OCI-M1 (cell line): Measurements from ENCODE around the gene GRAMD4.

Source experiments
- DNase-seq: peaks from one replicate; lab custom pipeline; 2025; lab: John Stamatoyannopoulos, UW

Gene GRAMD4

DNA sequence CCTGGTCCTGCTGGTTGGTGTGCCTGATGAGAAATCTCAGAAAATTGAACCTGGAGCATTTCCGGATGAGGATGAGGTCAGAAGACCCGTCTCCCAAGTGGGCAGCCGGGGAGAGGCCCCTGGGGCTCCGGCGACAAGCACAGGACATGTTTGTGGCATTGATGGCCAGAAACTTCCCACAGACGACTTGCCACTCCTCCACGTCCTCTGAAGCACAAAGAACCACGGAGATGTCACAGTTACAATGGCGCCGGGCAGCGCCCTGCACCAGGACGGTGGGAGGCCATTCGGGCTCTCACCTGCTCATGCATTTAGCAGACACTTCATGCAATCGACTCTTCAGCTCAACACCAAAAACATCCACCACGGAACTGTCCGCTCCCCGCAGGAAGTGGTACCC lies 71.4 kb downstream of the GRAMD4 start:
- DNase-seq = no peak

DNA sequence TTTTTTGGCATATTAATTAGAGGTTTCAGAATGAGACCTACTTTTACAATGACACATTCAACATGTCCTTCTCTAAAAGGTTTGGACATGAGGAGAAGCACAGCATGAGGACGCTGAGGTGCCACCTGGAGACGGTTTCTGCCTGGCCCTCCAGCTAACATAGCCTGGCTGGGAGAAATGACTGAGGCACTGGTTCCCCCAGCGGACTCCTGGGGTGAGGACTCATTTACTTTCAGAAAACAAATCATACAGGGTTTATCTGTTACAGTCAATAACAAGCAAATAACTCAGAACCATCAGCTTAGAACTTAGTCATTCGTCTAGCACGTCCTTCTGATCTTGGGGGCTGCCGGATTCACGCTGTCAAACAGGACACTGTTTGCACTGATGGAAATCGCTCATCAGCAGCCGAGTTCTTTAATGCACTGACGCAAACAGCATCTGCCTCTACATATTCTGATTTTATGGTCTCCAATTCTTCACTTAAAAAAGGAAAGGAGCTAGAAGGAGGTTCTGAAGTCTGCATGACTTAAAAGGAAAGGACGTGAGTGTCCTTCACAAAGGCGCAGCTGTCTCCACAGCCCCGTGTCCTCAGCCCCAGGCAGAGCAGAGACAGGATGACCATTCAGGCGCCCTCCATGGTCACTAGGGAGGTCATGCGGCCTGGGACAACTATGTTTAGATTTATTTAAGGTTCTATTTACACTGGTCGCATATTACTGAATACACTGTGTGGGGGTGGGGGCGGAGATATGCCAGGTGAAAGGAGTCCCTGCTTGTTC lies 73.6 kb downstream of the GRAMD4 start:
- DNase-seq = no peak

DNA sequence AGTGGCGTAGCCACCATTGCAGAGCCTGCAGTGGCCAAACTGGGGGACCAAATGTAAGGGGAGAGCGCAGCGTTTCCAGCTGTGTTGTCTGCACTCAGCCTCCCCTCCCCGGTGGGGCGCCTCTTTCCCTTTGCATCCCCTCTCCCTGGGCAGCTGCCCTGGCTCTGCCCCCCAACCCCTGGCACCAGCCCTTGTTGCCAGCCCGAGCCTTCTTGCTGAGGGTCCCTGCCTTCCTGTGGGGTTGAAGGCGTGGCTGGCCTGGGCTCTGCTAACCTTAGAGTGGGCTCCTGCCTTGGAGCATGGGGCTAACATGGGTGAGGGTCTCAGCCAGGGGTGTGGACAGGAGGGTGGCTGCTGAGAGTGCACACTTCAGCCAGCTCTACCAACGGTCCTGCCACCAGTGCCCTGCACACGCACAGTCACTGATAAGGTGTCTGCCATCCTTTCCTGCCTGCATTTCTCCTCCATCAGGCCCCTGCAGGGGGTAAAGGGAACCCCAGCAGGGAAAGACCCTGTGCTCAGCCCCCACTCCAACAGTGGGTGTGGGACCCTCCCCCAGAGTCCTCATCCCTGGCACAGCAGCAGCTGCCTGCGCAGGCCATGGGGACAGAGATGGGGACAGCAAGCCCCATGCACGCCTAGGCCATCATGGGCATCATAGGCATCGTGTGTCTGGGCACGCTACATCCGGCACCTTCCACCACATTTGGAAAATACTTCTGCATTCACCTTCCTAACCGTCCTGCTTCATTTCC lies 74.4 kb downstream of the GRAMD4 start:
- no peak for DNase-seq

DNA sequence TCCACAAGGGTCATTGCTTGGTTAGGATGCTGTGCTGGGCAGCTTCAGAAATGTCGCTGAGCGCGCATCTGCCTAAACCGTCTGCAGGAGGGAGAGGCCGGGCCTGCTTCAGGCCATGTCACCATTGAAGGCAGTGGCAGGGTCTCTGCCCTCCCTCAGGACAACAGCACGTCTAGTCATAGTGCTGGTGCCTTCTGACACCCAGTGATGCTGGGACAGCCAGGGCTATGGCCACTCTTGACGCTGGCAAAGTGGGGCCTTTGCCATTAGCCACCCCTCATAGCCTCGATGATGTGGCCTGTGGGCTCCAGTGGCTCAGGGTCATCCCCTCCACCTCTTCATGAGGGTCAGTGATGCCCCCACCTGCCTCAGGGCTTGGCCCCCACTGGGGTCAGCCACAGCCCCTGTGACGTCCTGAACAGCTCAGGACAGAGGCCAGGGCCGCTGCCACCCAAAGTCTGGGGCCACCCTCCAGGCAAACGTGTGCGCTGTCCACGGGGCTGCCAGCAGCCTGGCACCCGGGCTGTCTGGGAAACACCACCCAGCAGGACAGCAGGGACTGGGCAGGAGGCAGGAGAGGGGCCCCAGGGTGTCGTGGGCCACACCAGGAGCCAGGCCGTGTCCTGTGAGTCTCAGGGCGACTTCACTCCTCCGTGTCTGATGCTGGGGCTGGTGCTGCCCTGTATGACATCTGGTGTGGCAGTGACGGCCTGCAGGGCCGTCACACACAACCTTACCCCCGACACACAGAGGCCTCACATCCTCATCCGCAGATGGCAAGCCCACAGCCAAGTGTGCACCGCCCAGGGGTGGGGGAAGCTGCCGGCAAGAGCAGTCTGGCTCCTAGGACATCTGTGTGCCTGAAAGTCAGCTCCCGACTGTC lies 75.4 kb downstream of the GRAMD4 start:
- DNase-seq = no peak

DNA sequence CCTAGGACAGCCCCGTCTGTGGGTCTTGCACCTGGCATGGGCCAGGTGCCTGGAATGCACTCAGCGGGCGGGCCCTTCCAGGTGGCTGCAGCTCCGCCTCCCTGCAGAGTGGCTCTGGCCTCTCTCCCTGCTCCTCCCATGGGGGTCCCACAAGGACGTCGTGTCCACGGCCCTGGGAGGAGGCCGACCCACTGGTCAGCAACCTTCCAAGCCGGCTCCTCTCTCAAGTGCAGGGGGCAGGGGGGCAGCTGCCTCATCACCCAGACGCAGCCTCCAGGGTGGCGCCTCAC lies 76.0 kb downstream of the GRAMD4 start:
- DNase-seq = no peak

DNA sequence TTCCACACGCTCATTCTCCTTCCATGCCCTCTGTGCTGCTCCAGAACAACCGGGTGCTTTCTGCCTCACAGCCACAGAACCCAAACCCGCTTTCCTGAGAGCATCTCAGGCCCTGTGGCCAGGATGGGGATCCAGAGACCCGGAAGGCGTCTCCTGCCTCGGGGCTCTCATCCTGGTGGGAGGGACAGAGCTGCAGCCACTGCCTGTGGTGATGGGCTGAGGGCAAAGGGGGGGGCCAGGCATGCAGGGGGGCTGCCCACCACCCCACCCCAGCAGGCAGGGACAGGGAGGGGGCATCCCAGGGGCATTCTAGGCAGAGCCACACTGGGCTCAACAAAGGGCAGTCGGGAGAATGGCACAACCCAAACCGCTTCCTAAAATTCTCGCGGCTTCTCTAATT lies 76.4 kb downstream of the GRAMD4 start:
- DNase-seq = no peak

DNA sequence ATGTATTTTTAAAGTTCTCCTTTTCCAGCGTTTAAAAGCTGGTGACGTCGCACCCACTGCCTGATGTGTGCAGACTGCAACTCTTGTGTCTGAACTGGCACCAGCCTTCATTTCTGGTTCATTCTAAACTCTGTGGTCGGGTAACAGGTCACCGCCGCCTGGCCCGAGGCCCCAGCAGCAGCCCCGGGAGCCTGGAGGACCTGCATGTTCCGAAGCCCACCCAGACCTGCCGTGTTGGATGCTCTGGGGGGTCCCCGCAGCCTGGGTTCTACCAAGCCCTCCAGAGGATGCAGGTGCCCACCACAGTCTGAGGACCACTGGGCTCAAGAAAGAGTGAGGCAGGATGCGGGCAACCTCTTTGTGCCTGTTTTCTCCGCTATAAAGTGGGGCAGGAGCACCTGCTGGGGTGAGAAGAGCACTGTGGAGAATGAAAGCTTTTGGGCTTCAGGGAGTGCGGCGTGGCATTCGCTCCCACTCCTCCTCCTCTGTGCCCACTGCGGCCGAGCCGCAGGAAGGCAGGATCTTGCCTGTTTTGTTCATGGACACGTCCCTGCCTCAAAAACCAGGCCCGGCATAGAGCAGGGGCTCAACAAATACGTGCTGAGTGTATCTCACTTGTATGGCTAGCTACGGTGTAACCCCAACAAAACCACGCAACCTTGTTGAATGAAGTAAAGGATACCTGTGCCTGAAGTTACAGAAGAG lies 77.8 kb downstream of the GRAMD4 start:
- no peak for DNase-seq

DNA sequence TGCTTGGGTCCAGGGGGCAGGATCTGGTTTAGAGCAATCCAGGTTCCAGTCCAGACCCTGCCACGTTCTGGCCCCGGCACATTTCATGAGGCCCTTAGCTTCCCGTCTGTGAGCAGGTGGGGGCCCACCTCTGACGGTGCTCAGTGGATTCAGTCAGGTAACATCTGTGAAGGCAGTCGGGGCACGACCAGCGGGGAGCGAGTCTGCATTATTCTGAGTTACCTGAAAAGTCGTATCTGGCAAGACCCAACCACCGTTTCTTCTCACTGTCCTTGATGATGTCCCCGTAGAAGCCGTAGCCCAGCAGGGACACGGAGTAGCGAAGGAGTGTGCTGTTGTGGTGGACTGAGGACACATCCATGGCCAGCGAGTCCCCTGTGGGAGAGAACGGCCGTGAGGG lies 78.9 kb downstream of the GRAMD4 start:
- DNase-seq = no peak

DNA sequence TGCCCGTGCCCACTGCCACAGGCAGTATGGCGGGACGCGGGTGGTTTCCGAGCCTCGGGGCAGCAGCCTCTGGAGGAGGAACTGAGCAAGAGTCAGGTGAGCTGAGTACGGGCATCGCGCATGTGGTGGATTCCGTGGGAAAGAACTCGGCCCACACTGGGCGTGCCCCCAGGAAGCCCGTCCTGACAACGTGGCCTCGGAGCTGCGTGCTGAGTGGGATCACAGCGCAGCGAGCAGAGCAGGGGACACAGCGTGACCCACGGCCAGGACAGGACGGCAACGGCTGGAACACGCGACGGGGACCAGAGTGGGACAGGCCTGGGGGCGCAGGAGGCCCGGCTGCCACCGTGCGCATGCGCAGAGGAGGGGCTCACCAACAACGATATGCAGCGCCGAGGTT lies 81.1 kb downstream of the GRAMD4 start:
- DNase-seq = no peak

DNA sequence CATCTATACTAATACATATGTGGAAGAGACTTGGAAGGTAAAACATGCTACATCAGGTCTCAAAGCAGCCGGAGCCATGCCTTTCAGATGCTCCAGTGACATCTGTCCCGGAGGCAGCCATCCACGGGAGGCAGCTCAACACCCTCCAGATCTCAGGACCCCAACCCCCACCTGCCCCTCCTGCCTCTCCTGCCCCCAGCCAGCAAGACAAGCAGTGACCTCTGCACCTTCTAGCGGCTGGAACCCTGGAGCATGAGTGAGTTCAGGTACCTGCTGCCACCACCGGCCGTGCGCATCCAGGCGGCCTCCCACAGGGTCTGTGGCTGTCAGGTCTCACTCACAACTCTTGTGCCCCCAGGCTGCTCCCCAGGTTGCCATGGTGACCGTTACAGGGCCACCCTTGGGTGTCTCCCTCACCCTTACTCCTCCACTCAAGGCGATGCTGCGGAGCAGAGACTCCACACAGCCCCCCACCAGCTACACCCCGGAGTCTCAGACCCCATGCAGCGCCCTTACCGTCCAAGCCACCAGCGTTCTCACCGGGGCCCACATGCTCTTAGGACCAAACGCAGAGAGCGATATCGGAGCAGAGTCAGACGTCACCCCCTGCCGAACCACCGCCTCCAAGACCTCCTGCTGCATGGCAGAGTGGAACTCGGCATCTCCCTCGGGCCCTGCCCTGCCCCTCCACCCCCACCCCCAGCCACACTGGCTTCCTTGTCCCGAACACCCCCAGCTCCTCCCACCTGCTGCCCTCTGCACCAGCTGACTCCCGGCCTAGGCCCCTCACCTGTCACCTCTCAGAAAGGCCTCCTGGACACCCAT lies 83.2 kb downstream of the GRAMD4 start:
- DNase-seq = no peak

DNA sequence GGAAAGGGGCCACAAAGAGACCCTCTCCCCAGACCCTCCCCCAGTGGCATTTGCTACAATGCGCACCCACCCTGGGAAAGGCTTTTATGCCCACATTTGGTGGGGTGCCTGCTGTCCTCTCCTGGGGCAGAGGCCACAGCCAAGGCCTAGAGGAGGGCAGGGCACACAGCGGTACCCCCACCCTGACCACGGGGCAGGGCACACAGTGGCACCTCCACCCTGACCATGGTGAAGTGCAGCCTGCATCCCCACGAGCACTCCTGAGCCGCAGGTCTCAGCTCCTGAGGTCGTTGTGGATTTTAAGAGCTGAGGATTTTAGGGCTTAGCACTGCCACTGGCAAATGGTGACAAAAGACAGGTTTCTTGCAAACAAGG lies 83.8 kb downstream of the GRAMD4 start:
- DNase-seq = no peak

DNA sequence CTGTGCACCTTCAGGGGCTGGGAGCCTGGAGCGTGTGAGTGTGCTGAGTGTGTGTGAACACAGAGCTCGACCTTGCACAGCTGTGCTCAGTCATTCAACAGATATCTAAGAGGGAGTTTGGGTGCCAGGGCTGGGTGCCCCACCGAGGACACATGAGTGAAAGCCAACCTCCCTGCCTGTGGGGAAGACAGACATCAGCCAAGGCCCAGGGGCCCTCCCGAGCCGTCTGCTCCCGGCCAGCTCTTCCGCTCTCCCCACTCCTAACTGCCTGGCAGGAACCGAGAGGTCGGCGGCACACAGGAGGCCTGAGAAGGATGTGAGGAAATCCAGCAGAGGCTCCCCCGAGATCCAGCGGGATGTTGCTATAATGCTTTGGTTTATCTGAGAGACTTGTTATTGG lies 85.9 kb downstream of the GRAMD4 start:
- DNase-seq = no peak

DNA sequence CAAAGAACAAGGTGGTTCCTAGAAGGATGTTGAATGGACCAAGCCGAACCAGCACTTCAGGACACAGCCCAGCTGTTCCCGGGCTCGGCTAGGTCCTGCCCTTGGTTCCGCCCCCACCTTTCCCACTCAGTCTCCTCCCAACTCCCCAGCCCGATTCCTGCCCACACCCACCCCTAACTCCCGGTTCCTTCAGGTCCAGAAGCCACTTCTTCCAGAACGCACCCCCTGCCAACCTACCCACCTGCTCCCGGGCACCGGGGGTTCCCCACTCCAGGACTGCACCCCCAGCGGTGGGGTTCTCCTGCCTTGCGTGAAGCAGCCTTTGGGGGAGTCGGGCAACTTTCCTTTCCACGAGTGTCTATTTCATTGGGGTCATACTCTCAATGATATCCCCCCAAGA lies 87.1 kb downstream of the GRAMD4 start:
- DNase-seq = no peak

DNA sequence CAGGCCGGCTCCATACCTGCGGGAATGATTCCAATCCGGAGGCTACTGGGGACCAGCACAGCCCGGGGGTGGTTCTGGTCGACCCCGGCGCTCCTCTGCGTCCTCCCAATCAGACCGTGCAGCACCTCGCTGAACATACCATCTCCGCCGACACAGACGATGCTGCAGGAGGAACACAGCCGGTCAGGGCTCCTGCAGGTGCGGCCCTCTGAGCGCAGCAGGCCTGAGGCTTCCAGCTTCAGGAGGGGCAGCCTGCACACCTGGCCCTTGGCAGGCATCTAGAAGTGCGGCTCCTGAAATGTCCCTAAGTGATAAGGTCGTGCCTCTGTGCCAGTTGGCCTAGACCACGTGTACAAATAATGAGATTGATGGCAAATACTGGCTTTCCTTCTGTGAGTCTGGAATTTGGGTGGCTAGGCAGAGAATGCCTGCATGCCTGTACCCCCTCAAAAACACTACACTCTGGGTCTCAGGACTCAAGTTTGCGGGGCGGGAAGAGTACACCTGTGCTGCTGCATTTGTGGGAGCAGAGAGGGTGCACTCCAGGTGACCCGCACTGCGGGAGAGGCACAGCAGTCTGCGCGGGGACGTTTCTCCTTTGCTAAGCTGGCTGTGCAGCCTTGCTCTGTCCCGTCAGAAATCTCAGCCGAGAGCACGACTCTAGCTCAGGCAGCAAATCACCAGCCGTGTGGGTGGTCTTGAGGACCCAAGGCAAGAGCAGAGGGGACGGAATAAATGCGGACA lies 87.8 kb downstream of the GRAMD4 start:
- DNase-seq = no peak

DNA sequence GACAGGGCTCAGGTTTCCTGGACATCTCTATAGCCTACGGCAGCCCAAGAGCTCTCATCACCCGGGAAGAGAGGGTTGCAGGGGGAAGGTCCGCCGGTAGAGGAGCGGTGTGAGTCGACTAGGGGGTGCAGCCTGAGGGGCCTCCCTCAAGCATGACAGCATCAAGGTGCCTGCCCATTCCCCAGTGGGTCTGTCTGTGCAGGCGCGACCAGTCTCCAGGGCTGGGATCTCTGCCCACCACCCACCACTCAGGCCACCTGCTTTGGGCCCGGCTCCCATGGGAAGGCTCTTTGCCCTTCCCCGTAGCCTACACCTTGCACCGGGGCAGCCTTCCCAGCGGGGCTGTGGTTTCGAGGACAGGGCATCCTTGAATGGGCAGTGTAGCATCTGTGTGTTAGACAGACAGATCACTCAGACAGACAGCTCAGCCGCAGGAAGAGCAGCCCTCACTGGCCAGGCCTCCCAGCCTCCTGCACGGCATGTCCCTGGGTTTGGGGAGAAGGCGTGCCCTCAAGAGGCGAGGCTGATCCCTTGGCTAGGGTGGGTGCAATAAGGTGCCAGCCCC lies 88.7 kb downstream of the GRAMD4 start:
- no peak for DNase-seq

DNA sequence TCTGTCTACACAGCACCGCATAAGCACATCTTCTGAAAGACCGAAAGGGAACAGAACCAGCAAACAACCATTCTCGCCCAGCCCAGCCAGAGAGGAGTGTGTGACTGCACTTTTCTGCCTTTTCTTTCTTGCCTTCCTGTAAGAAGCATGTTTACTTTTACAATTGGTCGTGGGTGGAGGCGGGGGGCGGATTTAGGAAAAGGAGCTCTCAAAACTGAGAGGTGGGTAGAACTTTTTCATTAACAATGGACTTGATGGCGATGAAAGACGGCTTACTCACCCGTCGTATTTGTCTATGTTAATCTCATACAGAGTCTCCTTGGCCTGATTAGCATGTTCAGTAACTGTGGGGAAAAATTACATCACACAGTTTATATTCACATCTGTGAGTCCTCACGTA lies 90.6 kb downstream of the GRAMD4 start:
- DNase-seq = no peak

DNA sequence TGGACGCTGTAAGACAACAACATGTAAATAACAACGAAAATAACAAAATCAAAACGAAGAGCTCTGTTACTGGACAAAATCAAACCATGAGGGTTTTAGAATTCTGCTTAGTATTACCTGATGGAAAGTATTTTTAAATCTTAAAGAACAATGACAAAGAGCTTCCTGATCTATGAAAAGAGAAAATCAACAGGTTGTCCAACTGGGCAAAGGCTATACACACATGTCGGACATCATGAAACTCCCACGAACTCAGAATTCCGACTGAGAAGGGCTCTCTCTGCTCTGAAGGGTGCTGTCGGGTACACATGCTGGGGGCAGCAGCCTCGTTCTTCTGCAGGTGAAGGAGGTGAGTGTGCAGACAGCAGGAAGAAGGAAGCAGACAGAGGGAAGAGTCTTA lies 92.1 kb downstream of the GRAMD4 start:
- no peak for DNase-seq

DNA sequence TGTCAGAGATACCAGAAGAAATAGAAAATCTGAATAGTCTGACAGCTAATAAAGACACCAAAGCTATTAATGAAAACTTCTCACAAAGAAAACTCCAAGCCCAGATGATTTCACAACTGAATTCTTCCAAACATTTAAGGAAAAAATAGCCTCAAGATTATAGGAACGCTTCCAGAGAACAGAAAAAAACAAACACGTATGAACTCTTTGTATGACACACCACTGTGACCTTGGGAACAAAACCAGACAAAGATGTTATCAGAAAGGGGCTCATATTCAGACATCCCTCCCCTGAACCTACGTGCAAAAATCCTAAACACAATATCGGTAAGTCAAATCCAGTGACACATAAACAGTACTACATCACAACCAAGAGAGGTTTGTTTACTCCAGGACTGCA lies 94.4 kb downstream of the GRAMD4 start:
- no peak for DNase-seq

DNA sequence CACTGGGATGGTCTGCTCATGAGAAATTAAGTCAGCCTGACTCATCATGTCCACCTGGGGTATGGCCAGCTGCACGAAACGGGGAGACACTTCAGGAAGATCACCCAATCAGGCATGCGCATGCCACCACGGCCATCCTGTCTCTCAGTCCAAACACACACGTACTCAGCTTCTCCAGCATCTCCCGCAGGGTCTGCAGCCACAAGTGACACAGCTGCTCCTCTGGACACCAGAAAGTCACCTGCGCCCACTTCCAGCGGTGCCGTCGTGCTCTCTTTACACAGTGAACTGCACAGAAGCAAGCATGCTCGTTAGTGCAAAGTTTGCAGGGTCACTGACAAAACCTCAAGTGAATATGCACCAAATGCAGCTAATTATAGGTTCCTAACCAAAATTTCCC lies 99.7 kb downstream of the GRAMD4 start:
- DNase-seq = no peak

DNA sequence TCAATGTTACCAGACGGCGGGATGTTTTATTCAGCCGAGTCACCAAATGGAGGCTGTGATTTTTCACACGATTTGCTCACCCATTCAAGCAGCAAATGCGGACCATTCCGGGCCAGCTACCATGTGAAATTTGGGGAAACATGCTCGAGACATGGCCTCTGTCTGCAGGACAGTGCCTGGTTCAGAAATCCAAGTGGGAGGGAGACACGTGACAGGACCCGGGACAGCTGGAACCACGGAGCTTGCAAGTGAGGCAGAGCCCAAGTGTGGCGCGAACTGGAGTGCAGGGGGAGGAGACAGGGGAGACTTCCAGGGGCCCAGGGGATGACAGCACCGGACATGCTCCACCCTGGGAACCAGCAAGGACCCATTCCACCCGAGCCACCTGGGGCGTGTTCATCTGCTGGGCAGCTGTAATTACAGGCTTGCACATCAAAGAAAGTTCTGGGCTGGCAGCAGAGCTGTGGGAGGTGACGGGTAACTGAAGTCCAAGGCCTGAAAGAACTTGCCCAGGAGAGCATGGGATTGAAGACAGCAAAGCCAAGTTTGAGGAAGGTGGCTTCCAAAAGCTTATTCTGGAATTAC lies 101.4 kb downstream of the GRAMD4 start:
- no peak for DNase-seq
